CD4-positive, alpha-beta T cell treated with Interleukin-17A for 4 hours (primary cell): Measurements from ENCODE around the gene CAMTA1.

Experiments
- DNase-seq: peaks from one replicate; pipeline ENCODE4 v3.0.0-alpha.2; 2020; ENCODE audit warnings: mixed read lengths

CAMTA1 gene

DNA sequence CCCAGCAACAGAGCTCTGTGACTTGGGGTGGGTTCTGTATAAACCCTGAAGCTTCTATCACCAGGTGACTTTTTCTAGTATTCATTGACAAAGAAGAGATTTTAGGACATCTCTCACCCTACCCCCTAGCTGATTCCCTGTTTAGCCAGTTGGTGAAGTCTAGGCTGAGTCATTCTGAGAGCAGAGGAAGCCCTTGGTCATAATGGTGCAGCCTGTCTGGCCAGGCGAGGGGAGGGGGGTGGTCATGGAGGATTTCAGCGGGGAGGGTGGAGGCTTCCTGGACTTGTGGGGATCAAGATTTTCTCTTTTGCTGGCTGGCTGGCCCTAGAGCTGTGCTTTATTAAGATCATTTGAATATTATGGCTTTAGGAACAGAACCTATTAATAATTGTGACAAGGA, 262.6 kb downstream of the CAMTA1 start:
- no peak for DNase-seq

DNA sequence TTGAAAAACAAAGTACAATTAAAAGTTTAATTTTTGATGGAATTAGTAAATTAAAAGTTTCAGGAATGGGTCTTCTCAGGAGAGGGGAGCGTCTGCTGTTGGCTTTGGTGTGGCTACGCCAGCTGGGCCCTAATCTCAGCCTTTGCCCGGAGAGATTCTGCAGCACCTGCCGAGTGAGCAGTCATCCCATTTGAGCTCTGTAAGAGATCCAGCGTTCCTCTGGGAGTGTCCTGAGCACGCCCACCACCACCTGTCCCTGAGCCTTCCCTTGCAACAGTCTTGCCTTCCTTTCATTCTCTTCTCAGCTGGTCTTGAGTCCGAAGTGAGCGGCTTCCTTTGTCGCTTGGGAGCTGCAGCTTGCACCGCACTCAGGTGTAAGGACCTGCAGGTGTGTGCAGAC, 263.1 kb downstream of the CAMTA1 start:
- no peak for DNase-seq

DNA sequence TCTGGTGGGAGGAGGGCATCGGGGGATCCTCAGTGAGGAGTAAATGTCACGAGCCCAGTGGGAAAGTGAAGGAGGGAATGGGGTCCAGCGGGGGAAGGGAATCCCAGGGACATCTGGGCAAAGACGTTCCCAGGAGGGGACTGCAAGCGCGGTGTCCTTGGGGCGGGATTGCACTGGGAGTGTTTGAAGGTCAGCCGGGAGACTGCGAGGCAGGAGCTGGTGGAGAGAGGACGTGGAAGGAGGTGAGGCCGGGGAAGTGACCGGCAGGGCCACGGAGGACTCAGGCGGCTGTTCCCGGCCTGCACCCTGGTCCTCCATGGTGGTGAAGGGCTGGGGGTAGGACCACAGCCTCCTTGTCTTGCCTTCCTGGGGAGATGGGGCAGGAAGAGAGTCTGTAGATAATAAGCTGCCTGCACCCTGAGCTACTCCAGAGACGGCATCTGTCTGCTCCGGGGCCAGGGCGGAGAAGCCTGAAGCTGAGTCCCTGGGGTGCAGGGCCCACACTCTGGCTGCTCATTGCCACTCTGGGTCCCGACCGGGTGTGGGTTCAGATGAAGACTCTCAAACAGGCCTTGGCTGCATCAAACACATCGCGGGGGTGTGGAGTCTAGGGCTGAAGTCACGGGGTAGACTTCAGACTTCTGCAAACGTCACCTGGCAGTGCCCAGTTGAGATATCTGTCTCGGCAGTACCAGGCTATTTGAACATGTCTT, 264.8 kb downstream of the CAMTA1 start:
- no peak for DNase-seq

DNA sequence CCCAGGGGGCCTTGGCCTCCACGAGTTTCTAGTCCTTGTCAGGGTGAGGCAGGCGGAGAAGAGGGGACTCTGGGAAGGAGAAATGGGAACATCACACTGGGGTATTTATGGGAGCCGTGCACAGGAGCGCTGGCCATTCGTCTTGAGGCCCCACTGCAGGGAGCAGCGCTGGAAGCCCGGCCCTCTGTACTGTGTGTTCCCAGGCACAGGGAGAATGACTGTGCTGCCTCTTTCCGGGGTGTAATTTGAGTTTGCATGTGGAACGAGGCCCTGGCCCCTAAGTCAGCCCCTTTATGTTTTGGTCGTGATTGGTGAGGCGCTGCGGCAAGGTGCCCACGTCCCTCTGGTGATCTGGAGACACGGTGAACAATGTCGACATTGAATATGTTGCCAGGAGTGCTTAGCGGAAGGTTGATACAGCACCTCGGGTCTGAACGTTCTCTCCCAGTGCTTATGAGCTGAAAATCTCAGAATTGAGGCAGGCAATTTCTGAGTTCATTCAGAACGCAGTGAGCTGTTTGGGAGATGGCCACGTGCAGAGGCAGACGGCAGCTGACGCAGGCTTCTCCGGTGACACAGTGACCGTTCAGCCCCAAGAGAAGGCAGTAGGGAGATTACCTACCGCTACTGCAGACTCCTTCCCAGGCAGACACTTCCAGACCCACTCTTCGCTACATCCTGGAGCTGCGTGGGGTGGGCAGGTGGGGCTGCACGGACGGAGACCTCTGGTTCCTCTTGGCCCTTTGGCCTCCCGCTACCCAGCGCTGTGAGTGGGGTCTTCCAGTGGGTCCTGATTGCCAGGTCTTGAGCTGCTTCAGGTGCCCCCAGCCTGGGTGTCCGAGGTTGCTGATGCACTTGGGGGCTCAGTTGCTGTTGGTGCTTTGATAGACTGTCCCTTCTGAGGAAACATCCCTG, 265.8 kb downstream of the CAMTA1 start:
- no peak for DNase-seq

DNA sequence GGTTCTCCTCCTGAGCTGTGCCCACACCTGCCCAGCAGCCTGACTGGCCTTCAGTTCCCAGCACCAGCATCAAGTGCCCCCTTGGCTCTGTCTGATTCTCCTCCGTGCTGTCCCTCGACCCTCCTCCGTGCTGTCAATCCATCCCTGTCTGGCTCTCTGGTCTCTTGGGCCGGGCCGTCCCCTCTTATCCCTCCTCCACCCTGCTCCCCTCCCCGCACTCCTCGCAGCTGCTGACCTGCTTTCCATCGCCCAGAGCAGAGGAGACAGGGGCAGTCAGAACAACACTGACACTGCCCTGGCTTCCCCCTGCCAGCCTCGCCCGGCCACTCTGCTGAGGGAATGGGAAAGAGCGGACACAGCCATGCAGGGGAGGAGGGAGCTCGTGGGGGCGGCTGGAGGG, 267.4 kb downstream of the CAMTA1 start:
- DNase-seq = no peak

DNA sequence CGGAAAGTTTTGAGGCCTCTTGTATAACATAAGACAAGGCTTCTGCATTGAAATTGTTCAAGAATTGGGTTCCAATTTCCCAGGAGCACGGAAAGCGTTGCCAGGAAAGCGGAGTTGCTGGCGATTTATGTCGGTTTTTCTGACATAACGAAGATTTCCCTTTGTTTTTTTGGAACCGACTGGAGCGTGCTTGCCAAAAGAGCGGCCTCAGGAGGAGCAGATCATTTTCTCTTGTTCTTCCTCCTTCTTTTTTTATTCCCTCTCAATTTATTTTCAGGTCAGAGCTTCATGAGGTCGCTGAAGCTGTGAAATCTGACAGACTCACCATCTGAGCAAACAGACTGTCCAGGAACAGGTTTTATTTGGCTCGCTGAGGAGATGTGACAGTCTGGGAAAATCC, 275.5 kb downstream of the CAMTA1 start:
- no peak for DNase-seq

DNA sequence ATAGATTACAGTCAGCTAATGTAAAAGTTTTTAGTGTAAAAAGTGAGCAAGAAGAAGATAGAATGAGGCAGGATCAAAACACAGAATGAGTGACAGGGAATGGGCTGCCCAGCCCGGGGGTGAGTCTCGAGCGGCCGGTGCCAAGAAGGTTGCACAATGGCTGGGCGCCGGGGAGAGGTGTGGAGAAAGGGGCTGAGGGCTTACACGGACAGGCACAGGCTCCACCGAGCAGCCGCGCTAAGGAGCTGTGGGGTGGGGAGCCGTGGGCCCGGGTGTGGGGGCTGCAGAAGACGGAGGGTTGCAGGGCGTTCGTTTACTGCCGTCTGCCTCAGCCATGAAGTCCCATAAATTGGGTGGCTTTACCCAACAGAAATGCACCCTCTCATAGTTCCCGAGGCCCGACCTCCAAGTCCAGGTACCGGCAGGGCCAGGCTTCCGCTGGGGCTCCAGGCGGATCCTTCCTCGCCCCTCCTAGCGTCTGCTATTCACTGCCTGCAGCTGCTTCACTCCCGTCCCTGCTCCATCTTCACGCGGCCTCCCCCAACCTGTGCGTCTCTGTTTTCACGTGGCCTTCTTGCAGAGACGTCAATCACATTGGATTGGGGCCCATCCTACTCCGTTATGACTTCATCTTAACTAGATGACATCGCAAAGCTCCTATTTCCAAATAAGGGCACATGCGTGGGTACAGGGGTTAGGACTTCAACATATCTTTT, 277.2 kb downstream of the CAMTA1 start:
- DNase-seq = no peak

DNA sequence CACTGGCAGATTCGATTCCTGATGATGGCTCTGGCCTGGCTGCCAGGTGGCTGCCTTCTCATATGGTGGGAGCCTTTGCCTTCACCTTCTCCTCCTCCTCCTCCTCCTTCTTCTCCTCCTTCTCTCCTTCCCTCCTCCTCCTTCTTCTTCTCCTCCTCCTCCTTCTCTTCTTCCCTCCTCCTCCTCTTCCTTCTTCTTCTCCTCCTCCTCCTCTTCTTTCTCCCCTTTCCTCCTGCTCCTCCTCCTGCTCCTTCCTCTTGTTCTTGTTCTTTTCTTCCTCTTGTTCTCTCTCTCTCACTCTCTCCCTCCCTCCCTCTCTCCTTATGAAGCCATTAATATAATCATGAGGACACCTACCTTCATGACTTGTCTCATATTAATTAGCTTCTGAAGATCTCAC, 278.7 kb downstream of the CAMTA1 start:
- DNase-seq = no peak

DNA sequence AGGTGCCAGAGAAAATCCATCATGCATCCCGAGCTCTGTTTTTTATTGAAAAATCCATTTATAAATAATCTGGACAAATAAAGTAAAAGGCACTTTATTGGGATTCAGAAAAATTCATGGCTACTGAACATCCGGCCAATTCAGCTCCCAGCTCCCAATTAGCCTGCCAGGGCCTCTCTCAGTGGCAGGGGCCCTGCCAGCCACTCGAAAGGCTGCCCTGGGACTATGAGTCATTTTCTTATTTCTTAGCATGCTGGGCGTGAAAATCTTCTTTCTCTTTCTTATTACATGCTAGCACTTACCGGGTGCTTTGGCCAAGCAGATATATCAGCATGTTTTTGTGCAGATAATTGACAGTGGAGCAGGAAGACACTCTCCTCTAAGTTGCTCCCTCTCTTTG, 283.3 kb downstream of the CAMTA1 start:
- no peak for DNase-seq

DNA sequence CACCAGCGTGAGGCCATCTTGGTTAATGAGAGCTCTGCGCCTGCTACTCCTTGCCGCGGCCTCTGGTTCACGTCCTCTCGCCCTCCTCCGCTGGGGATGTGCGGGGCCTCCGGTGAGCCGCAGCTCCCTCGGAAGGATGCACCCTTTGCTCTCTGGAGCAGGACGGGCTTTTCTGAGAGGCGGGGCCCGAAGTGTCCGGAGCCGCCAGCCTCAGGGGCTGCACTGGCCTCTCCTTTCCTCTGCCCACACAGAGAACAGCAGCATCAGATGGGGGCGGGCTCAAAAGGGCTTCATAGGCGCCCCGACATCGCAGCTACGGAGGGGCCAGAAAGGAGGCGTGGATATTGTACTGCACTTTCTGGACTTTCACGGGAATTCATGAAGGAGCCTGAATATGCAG, 284.7 kb downstream of the CAMTA1 start:
- no peak for DNase-seq

DNA sequence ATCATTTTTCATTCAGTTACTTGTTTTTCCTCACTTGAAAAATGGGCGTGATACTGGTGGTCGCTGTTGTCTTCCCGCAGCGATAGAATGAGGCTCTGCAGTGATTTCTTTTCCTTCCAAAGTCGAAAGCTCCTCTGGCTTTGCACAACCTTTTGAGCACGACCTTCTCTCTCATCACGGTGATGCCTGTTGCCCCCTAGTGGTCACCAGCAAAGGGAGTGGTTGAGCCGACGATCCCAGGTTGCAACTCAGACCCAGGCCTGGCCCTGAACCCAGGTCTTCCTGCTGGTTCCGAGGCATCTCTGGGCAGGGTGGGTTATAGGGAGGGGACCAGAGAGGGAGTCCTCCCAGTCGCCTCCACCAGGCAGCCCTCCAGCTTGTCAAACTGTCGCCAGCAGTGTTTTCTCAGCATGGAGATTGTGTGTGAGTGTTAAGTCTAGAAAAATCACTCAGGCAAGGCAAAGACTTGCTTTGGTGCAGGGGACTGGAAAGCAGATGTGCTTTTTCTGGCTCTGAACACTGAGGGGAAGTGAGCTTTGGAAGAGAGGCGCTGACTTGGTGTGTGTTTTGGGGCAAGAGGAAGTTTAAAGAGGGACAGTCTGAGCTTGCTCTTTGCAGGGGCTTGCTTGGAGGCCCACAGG, 285.3 kb downstream of the CAMTA1 start:
- DNase-seq = peak; percentile 58

DNA sequence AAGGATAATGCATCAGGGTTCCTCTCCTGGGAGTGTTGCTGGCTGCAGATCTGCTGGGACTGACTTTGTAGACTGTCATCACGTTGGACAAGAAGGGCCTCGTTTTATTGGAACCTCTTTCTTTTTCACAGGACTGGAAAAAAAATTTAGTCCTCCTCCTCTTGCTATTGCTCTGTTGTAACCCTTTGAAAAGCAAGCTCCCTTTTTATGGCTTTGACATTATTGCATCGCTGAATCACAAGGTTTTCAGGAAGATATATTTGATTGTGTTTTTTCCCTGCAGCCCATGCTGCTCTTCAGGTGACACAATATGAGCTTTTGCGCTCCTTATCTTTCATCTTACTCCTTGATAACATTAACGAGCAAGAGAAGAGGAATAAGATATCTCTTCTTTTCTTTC, 290.9 kb downstream of the CAMTA1 start:
- no peak for DNase-seq

DNA sequence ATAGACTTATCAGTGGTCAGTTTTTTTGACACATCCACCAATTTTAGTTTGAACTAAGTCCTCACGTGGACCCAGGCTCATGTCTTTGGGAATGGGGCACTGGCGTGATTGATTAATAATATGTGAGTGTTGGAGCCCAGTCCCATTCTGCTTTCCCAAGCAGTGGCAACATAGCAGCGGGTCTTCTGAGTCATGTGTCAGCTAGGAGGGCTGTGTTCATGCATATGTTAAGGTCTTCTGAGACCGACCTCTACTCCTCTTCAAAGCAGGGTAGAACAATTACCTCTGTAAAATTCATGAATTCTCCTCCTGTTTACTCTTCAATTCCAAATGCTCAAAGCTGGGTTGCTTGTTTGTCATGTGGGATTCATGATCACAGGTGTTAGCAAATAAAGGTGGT, 291.3 kb downstream of the CAMTA1 start:
- DNase-seq = no peak

DNA sequence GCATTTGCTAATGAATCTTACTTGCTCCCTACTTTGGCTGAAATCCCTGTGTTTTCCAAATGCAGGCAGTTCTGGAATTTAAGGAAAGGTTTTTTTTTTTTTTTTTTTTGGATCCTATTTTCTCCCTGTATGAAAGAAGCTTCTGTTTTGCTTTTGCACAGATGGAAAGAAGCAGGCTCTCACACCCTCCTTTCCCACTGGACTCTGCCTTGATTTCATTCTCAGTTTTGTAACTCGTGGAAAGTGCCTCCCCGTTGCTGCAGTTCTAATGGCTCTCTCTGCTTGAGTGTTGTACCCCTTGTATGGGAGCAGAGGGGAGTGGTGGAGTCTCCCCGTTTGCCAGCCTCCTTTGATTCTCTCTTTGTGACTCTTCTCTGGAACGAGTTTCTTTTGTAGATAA, 291.9 kb downstream of the CAMTA1 start:
- no peak for DNase-seq

DNA sequence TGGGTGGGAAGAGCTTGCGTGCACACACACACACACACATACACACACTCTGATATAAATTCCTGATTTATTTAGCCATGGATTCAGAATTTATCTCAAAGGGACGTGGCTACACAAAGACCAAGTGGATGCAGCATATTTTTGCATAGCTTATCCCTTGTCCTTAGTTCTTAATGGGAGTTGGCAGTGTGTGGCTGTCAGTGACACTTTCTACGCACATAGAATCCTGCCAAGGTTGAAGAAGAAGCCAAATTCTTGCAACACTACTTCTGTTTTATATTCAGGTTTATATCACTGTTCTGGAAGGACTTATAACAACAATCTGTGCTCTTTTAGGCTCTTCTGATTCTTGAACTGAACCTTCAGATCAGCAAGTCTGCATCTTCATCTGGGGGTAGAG, 292.7 kb downstream of the CAMTA1 start:
- no peak for DNase-seq

DNA sequence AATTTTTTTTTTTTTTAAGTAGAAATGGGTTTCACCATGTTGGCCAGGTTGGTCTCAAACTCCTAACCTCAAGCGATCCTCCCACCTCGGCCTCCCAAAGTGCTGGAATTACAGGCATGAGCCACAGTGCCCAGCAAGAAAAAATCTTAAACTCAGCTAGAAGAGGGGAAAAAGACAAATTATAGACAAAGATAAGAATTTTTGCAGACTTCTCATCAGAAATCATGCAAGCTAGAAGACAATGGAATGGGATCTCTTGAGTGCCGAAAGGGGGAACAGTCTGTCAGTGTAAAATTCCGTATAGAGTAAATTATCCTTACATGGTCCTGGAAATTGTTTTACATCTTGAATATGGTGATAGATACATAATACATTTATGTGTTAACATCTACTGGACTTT, 294.4 kb downstream of the CAMTA1 start:
- no peak for DNase-seq

DNA sequence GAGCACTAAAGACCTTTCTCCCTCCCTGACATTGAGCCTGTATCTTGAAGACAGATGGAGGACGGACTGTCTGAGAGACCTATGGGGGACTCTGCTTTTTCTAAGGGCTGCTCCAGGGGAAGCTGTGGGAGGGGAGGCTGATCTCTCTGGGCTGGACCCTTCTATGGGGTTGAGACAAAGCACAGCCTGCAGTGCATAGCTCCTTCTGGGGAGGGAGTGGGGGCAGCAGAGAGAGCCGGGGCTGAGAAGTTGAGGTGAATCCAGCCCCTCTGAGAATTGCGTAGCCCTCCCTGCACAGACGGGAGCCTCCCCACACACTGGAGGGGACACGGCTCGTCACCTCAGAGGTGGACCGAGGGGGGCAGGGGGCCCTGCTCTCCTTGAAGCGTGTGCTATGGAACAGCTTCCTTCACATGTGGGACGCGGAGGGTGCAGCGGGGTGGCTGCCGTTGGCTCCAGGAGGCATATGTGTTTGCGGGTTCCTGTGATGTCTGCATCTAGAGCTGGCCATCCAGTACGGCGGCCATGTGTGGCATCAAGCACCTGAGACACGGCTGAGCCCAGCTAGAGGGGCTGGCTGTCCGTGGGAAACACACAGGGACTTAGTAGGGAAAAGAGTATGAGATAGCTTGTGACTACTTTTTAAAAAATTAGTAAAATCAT, 299.1 kb downstream of the CAMTA1 start:
- DNase-seq = no peak

DNA sequence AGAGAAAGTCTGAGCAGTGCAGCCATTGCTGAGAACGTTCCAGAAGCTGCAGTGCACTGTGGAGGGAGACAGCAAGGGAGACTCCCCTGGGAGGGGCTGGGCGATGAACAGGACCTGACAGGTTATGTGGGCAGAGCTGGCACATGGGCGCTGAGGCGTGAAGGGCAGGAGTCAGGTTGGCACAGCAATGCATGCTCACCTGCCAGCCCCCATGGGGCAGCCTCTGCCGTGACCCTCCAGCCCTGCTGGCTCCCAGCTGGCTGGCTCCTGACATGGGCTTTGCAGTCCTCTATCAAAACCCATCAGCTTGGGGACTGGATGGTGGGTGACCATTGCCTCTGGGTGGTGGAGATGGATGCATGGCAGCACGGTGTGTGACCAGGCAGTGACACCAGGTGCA, 300.3 kb downstream of the CAMTA1 start:
- no peak for DNase-seq

DNA sequence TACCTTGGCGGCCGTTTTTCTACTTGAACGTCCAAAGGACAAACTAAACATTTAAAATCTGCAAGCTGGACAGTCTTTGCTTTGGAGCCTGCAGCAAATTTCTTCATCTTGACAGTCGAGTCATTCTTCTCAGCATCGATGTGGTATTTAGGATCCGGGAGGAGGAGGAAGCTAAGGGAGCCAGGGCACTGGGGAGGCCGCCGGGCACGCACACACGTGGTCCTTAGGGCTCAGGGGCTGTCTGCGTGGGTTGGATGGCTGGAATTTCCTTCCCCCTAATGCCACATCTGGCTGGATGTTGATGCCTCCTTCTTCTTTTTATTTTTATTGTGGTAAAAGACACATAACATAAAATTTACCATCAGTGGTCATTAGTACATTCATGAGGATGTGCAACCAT, 300.9 kb downstream of the CAMTA1 start:
- DNase-seq = no peak

DNA sequence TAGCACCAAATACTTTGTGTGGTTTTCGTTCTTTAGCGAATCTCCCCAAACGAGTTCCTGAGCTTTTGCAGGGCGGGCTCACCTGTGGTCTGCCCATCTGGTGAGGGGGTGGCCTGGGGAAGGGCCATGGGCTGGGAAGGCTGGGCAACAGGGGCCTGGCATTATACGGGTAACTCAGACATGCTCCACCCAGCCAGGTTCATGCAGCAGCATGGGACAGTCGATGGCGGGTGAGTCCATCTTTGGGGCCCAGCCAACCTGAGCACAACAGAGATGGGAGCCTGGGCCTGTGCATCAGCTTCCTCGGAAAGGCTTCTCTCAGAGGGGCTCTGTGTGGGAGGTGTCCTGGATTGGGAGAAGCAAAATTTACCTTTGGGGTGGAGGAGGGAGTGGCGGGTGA, 302.6 kb downstream of the CAMTA1 start:
- DNase-seq = no peak

DNA sequence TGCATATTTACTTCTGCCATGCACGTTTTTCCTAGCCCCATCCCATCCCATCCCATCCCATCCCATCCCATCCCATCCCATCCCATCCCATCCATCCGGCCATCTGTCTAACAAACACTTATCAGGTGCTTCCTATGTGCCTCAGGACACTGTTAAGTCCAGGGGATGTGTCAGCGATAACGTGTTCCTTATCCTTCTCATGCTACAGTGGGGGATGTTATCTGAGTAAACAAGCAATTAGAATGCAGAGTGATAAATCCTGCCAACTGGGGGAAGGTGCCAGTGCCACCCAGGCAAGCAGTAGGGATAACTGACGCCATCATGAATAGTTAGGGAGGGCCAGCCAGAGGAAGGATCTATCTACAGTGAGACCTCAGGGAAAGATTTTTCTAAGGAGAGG, 304.2 kb downstream of the CAMTA1 start:
- DNase-seq = no peak

DNA sequence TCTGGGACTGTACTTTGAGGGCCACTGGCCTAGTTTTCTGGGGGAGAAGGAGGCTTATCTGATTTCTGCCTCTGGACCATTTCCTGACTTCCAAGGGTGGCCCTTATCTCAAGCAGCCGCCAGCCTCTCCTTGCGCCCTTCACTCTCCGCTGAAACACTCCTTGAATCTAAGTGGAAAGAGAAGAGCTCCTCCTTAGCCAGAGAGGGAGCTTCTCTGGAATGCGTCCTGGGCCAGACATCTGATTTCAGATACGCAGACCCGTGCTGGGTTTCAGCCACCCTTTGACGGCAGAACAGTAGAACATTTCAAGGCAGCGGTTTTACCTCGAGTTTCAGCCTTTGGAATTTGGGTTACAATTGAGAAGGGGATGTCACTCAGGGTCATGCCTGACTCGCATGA, 308.0 kb downstream of the CAMTA1 start:
- no peak for DNase-seq

DNA sequence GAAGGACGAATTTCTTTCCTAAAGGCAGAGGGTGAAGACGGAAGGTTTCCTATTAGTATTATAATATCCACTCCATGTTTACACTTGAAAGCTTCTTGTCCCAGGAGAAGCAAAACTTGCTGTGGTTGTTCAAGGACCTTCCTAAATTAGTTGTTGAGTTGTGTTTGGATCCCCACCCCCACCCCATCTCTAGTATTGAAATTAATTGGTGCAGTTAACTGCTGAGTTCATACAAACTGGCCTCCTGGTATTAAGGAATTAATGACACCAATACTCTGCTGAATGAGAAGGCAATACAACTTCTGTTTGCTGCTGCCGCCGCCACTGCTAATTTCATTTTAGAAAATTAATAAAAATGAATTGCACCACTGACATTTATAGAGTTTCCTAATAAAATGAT, 308.8 kb downstream of the CAMTA1 start:
- no peak for DNase-seq
